Nephron progenitor cell (in vitro differentiated cells): ENCODE results near the gene DEPP1.

ENCODE experiments used
- DNase-seq: peaks from one replicate; pipeline ENCODE4 v3.0.0; 2021
- H3K27ac Mint-ChIP-seq: 2 replicates; pipeline ENCODE4 v1.8.0; 2021; ENCODE audit warnings: mild to moderate bottlenecking, moderate library complexity, mixed read lengths
- H3K27me3 Mint-ChIP-seq: 2 replicates; pipeline ENCODE4 v1.8.0; 2021; ENCODE audit warnings: mild to moderate bottlenecking, low read depth, mixed read lengths; ENCODE audit not compliant: poor library complexity
- H3K36me3 Mint-ChIP-seq: 2 replicates; pipeline ENCODE4 v1.8.0; 2021; ENCODE audit warnings: low read depth, mixed read lengths
- H3K4me1 Mint-ChIP-seq: 2 replicates; pipeline ENCODE4 v1.8.0; 2021; ENCODE audit warnings: mixed read lengths
- H3K4me3 Mint-ChIP-seq: 2 replicates; pipeline ENCODE4 v1.8.0; 2021; ENCODE audit warnings: mild to moderate bottlenecking, moderate library complexity, mixed read lengths
- H3K9me3 Mint-ChIP-seq: 2 replicates; pipeline ENCODE4 v1.8.0; 2021; ENCODE audit warnings: mild to moderate bottlenecking, moderate library complexity, mixed read lengths
- TF ChIP-seq, protein P1 (sequence below): fragments of 200-600 bp; sonication (generic); IDR thresholded peaks from 2 replicates; pipeline ENCODE4 v1.5.0; 2021; ENCODE audit warnings: antibody characterized with exemption

The DEPP1 gene

DNA sequence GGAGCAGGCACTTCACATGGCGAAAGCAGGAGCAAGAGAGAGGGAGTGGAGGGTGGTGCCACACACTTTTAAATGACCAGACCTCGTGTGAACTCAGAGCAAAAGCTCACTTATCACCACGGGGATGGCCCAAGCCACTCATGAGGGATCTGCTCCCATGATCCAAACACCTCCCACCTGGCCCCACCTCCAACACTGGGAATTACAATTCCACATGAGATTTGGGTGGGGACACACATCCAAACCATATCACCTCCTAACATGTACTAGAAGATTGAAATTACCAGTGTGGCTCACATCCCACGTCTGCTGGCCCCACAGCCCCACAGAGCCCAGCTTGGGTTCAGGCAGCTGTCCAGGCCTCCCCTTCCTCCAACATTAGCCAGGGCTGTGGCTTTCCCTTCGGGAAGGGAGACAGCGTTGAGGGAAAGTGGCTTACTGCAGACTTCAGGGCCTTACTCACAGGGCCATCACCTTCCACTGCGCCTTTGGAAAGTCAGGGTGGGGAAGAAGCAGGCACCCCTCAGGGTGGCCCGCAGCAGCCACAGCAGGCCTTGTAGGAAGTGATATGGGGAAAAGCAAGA lies 7.7 kb downstream of the DEPP1 start:
- Mint-ChIP-seq H3K27me3 (peaks cover 10% of the 10 kb centered on the region), H3K4me3 (no peak overlapping the region), H3K36me3 (peaks cover 34% of the 10 kb centered on the region), H3K4me1 (peaks cover 43% of the 10 kb centered on the region), H3K27ac (no peak overlapping the region), H3K9me3 (no peaks in the 10 kb centered on the region)
- TF ChIP-seq, protein P1, sequence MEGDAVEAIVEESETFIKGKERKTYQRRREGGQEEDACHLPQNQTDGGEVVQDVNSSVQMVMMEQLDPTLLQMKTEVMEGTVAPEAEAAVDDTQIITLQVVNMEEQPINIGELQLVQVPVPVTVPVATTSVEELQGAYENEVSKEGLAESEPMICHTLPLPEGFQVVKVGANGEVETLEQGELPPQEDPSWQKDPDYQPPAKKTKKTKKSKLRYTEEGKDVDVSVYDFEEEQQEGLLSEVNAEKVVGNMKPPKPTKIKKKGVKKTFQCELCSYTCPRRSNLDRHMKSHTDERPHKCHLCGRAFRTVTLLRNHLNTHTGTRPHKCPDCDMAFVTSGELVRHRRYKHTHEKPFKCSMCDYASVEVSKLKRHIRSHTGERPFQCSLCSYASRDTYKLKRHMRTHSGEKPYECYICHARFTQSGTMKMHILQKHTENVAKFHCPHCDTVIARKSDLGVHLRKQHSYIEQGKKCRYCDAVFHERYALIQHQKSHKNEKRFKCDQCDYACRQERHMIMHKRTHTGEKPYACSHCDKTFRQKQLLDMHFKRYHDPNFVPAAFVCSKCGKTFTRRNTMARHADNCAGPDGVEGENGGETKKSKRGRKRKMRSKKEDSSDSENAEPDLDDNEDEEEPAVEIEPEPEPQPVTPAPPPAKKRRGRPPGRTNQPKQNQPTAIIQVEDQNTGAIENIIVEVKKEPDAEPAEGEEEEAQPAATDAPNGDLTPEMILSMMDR: no peak
- DNase-seq: no peak

DNA sequence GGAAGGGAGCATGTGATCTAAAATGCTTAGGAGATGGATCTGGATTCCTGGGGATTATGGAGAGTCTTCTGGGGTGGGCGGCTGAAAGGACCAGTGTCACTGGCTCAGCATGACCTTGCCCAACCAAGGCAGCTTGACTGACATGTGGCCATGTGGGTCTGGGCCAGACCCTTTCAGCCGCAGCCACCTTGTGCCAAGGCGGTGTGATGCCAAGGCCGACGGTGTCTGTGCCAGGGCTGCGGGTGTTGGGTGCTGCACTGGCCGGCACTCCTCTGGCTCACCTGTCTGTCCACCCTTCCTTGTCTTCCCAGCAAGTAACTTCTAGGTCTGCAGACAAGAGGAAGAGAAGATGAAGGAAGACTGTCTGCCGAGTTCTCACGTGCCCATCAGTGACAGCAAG lies 8.8 kb downstream of the DEPP1 start:
- H3K27ac Mint-ChIP-seq: no peak overlapping the region
- peaks cover 12% of the 10 kb centered on the region for H3K27me3 Mint-ChIP-seq
- H3K4me1 Mint-ChIP-seq: peaks cover 50% of the 10 kb centered on the region

DNA sequence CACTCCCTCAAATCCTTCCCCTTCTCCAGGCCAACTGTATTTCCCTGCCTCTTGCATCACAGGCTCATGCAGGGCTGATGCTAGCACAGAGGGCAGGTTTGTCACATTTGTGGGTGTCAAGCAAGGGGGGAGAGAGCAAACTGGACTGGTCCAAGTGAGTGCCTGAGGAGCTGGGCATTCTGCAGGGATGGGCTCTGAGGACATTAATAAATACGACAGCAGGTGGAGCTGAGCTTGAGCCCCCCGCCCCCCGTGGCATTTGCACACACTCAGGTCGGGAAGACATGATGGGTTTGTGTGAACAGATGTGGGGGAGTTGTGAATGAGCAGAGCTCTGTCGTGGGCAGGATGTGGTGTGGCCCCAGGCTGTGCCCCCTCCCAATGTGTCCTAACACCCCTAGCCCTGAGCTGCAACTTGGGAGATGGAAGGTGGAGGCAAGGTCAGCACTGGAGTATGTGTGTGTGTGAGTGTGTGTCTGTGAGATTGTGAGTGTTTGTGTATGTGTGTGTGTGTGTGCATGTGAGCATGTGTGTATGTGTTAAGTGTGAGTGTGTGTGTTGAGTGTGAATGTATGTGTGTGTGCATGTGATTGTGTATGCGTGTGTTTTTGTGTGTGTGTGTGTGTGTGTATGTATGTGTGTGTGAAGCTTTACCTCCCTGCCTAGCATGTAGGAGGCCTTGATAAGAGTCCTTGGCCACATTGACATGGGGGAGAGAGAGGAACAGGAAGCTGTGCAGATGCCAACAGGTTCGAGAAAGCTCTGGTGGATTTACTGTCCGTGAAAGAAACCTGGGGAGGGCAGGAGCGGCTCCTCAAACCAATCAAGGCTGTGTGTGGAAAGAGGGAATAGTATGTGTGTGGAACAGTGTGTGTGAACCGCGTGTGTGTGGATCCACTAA lies 9.9 kb downstream of the DEPP1 start:
- H3K4me3 Mint-ChIP-seq: no peak overlapping the region
- peaks cover 13% of the 10 kb centered on the region for H3K27me3 Mint-ChIP-seq
- no peak overlapping the region for H3K27ac Mint-ChIP-seq
- peaks cover 34% of the 10 kb centered on the region for H3K36me3 Mint-ChIP-seq
- peaks cover 61% of the 10 kb centered on the region for H3K4me1 Mint-ChIP-seq
- no peak for DNase-seq
- no peaks in the 10 kb centered on the region for H3K9me3 Mint-ChIP-seq
- TF ChIP-seq, protein P1: no peak

More for the DNA sequence above, 8.8 kb downstream of the DEPP1 start:
- TF ChIP-seq, protein P1: no peak
- Mint-ChIP-seq H3K4me3 (no peak overlapping the region), H3K36me3 (peaks cover 34% of the 10 kb centered on the region), H3K9me3 (no peaks in the 10 kb centered on the region)
- no peak for DNase-seq

DNA sequence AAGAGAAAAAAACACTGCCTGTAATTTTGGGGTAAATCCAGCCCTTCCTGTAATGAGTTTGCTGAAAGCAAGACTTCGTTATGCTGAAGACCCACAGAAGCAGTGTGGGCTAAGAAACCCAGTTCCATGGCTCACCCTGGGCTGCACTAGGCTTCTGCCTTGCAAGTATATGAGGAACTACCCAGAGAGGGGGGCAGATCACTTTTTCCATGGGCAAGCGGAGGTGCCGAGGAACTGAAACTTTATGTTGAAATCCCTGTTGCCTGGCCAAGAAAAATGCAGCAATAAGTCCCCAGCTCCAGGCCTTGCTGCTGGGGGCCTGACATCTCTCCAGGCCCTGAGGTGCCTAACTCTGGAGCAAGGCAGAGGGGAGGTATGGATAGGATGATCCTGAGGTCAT lies 10.5 kb downstream of the DEPP1 start:
- no peak for DNase-seq
- Mint-ChIP-seq H3K27me3 (peaks cover 13% of the 10 kb centered on the region), H3K36me3 (peaks cover 34% of the 10 kb centered on the region), H3K4me3 (no peak overlapping the region), H3K9me3 (no peaks in the 10 kb centered on the region), H3K27ac (no peak overlapping the region), H3K4me1 (peaks cover 61% of the 10 kb centered on the region)
- TF ChIP-seq, protein P1: no peak

DNA sequence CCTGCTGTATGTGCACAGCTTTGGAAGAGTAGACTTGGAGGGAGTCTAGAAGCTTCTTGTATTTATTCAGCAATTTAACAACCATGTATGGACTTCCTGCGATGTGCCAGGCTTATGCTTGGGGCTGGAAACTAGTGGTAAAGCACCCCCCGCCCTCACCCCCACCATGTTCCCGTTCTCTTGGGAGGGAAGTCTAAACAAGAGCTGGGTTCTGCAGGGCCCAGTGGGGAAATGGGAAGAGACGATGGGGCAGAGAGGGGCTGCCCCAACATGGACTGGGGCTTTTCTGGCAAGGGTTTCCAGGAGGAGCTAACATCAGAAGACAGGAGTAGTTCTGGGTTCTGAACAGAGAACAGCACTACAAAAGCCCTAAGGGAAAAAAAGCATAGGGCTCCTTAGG lies 11.0 kb downstream of the DEPP1 start:
- H3K36me3 Mint-ChIP-seq: peaks cover 34% of the 10 kb centered on the region
- no peak for DNase-seq
- no peak overlapping the region for H3K4me3 Mint-ChIP-seq
- peaks cover 66% of the 10 kb centered on the region for H3K4me1 Mint-ChIP-seq
- H3K27ac Mint-ChIP-seq: no peak overlapping the region
- H3K27me3 Mint-ChIP-seq: peaks cover 13% of the 10 kb centered on the region
- TF ChIP-seq, protein P1: no peak
- H3K9me3 Mint-ChIP-seq: no peaks in the 10 kb centered on the region
